ENCODE data around the gene EFNB3. TPM values are rescaled to one million over a fixed set of nuclear protein-coding genes. Genes with fewer than 3 reads are reported as not detected.

The EFNB3 gene
- total RNA-seq, 1 donor from 2014 or later: 2.7 TPM

- no peak for TF ChIP-seq POLR2A (IDR thresholded peaks at IDR 0.05)
- TF ChIP-seq, protein P1, sequence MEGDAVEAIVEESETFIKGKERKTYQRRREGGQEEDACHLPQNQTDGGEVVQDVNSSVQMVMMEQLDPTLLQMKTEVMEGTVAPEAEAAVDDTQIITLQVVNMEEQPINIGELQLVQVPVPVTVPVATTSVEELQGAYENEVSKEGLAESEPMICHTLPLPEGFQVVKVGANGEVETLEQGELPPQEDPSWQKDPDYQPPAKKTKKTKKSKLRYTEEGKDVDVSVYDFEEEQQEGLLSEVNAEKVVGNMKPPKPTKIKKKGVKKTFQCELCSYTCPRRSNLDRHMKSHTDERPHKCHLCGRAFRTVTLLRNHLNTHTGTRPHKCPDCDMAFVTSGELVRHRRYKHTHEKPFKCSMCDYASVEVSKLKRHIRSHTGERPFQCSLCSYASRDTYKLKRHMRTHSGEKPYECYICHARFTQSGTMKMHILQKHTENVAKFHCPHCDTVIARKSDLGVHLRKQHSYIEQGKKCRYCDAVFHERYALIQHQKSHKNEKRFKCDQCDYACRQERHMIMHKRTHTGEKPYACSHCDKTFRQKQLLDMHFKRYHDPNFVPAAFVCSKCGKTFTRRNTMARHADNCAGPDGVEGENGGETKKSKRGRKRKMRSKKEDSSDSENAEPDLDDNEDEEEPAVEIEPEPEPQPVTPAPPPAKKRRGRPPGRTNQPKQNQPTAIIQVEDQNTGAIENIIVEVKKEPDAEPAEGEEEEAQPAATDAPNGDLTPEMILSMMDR (IDR thresholded peaks at IDR 0.05): no peak
- no peak for TF ChIP-seq POLR2AphosphoS5 (IDR thresholded peaks at IDR 0.05; ENCODE audit: insufficient read depth in 1 of 2, low read depth in 1 of 2)
Observed at GRCh38 chr17:7744416-7744815, 39.4 kb downstream of the EFNB3 start.

DNA sequence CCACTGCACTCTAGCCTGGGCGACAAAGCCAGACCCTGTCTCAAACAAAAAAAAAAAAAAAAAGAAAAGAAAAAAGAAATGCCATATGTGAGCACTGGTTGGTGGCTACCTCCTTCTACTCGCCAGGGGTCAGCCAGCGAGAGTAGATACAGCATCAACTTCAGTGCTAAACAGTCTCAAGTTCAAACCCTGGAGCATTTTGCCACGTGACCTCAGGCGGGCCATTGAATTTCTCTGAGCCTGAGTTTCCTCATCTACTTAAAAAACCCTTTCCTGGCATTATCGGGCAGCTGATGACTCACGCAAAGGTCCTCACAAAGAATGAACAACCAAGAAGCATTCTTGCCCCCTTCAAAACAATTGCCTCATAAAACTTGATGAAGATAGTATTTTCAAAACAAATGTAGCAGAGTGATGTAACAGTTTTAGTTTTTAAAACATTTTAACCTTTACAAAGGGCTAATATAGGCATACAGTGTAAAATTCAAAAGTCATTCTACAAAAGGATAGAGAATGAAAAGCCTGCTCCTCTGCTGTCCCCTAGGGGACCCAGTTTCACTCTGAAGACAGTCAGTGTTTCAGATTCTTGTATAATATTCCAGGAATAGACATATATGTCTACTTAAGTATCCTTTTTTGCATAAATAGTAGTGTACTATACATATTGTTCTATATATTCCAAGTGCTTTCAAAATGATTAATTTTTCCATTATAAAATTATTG lies 40.9 kb downstream of the EFNB3 start:
- peaks cover 10% of the 10 kb centered on the region for H3K4me1 ChIP-seq
- no peaks in the 10 kb centered on the region for H3K36me3 ChIP-seq
- TF ChIP-seq, protein P1 (IDR thresholded peaks at IDR 0.05): peak in 1 of 3 experiments; percentile 6
- TF ChIP-seq POLR2AphosphoS5 (IDR thresholded peaks at IDR 0.05; ENCODE audit: insufficient read depth in 1 of 2, low read depth in 1 of 2): no peak
- H3K4me3 ChIP-seq: no peak overlapping the region
- no peak overlapping the region for H3K27ac ChIP-seq
- no peak for DNase-seq (ENCODE audit: extremely low spot score in 2 of 2)
- intact Hi-C loops (cut with DNase I): no loop called here
- no peaks in the 10 kb centered on the region for H3K27me3 ChIP-seq
- no peaks in the 10 kb centered on the region for H3K9me3 ChIP-seq

More at GRCh38 chr17:7744416-7744815, 39.4 kb downstream of the EFNB3 start:
- Histone ChIP-seq H3K4me3 (no peak overlapping the region), H3K27ac (no peak overlapping the region), H3K4me1 (peaks cover 10% of the 10 kb centered on the region), H3K36me3 (no peaks in the 10 kb centered on the region), H3K27me3 (no peaks in the 10 kb centered on the region), H3K9me3 (no peaks in the 10 kb centered on the region)
- DNase-seq (ENCODE audit: extremely low spot score in 2 of 2): no peak
- intact Hi-C loops (cut with DNase I): no loop called here

DNA sequence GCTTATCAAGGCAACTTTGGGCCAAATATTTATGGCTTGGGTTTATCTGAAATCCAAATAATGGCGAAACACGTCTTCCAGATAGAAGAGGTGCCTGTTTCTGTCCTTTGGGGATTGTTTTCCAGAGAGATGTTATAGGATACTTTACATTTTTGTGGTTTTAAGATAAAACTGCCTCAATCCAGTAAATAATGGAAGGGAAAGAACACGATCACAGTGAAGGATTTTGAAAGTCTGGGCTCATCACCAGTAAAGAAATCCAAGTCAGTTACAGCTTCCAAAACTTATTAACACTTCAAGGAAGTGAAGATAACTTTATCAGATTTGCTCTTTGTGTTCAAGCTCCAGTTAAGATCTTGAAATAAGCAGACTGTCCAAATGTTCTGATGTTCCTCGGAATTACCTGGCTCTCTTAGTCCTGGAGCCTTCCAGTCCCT lies 42.7 kb downstream of the EFNB3 start:
- Histone ChIP-seq H3K27me3 (no peaks in the 10 kb centered on the region), H3K36me3 (no peaks in the 10 kb centered on the region), H3K27ac (no peak overlapping the region), H3K4me3 (no peak overlapping the region), H3K9me3 (no peaks in the 10 kb centered on the region), H3K4me1 (peaks cover 10% of the 10 kb centered on the region)
- TF ChIP-seq, protein P1 (IDR thresholded peaks at IDR 0.05): no peak
- TF ChIP-seq POLR2AphosphoS5 (IDR thresholded peaks at IDR 0.05; ENCODE audit: insufficient read depth in 1 of 2, low read depth in 1 of 2) (no peak), POLR2A (IDR thresholded peaks at IDR 0.05) (no peak)
- intact Hi-C loops (cut with DNase I): no loop called here
- DNase-seq (ENCODE audit: extremely low spot score in 2 of 2): no peak

GRCh38 chr17:7748076-7748775 lies 43.2 kb downstream of the EFNB3 start:
- no peak overlapping the region for H3K4me3 ChIP-seq
- DNase-seq (ENCODE audit: extremely low spot score in 2 of 2): no peak
- no peaks in the 10 kb centered on the region for H3K36me3 ChIP-seq
- H3K9me3 ChIP-seq: no peaks in the 10 kb centered on the region
- H3K27me3 ChIP-seq: no peaks in the 10 kb centered on the region
- peaks cover 10% of the 10 kb centered on the region for H3K4me1 ChIP-seq
- TF ChIP-seq POLR2AphosphoS5 (IDR thresholded peaks at IDR 0.05; ENCODE audit: insufficient read depth in 1 of 2, low read depth in 1 of 2): no peak
- no peak for TF ChIP-seq POLR2A (IDR thresholded peaks at IDR 0.05)
- TF ChIP-seq, protein P1 (IDR thresholded peaks at IDR 0.05): no peak
- intact Hi-C loops (cut with DNase I): no loop called here
- no peak overlapping the region for H3K27ac ChIP-seq

All from vagina (tissue), 2 donors.